Stomach (tissue), 4 donors: ENCODE measurements around the gene ZNF385C.

Experiments used
- CTCF ChIP-seq, 7 experiments: fragments of 450-650 bp in 4 of 7; fragments of 200-600 bp in 3 of 7; sonication (generic) in 3 of 7; IDR thresholded peaks; one replicate each; pipeline ENCODE4 v1.5.1; 2016 to 2019; ENCODE audit warnings: antibody characterized with exemption in 7 of 7, control low read depth in 2 of 7, mild to moderate bottlenecking in 1 of 7
- POLR2A ChIP-seq, 4 donors: fragments of 450-650 bp; IDR thresholded peaks; one replicate each; pipeline ENCODE4 v1.6.1; 2016; ENCODE audit warnings: antibody characterized with exemption in 4 of 4, control low read depth in 2 of 4, mild to moderate bottlenecking in 1 of 4, moderate library complexity in 1 of 4
- POLR2AphosphoS5 ChIP-seq, 3 donors: sonication (generic); formaldehyde crosslinking; IDR thresholded peaks; one replicate each; pipeline ENCODE4 v1.6.1; 2016; ENCODE audit warnings: antibody characterized with exemption in 3 of 3

- no peak for TF ChIP-seq POLR2AphosphoS5 (IDR thresholded peaks at IDR 0.05)
- no peak for TF ChIP-seq CTCF (IDR thresholded peaks at IDR 0.05)
- no peak for TF ChIP-seq POLR2A (IDR thresholded peaks at IDR 0.05)
These were observed 7.7 kb upstream of the ZNF385C start for GRCh38 chr17:42106009-42106408.
